Astrocyte of the spinal cord (primary cell): ENCODE measurements around the gene GOPC.
"Not testable (repeated sequence)": the region's sequence is repeated elsewhere in the genome, so short reads cannot be mapped to it uniquely, and the experiment has no call there.

ENCODE experiments used
- DNase-seq: peaks from one replicate; pipeline ENCODE4 v3.0.0; 2011; ENCODE audit warnings: low read depth, low spot score
- H3K4me3 ChIP-seq: 2 replicates; pipeline ENCODE4 v1.5.1; 2011; ENCODE audit warnings: low read depth, mild to moderate bottlenecking, low read length, moderate library complexity
- in situ Hi-C: cut with HindIII; loops from 2 replicates; pipeline ENCODE4 v1.10.0; 2017; ENCODE audit warnings: low sequenced_read_pairs
- TF ChIP-seq, protein P1 (sequence below): IDR thresholded peaks from 2 replicates; pipeline ENCODE4 v1.5.1; 2012; ENCODE audit warnings: low read depth, mild to moderate bottlenecking, low read length, inconsistent platforms

Gene GOPC

DNA sequence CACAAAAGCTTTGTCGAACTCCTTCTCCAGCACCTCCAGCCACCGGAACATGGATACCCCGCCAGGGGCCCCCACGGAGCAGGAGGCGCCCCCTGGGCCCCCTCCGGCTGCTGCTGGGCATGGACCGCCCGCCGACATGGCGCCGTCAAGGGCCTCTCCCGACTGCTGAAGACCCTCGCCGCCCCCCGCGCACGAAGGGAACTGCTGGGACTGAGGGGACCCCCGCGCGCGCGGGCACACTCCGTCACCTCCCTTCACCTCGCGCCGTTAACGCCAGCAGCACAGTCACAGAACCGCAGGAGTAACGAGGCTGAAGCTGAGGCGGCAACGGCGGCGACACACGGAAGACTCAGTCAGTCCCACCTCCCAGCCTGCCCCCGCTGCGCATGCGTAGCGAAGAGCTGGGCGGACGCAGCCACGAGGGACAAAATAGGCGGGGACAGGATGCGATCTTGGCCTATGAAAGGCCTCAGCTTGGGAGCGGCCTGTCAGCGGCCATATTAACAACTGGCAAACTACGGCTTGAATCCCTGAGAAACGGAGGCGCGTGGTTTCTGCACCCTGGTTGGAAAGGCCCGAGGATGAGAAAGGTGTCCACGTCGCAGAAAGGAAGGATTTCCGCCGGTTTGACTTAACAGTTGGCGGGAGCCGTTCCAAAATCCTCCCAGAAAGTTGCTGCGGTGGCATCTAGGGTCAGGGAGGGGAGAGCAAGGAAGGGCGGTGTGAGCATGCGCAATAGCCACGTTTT, at the start of gene GOPC:
GOPC (minus strand) TSS at position 361 of the 748 bp plus-strand sequence; CDS start at position 138, 223 bp downstream.
- peak within 1 kb of the TSS; percentile 96 for H3K4me3 ChIP-seq
- peak; percentile 99 for DNase-seq
- in situ Hi-C loops: no loop called here
- TF ChIP-seq, protein P1, sequence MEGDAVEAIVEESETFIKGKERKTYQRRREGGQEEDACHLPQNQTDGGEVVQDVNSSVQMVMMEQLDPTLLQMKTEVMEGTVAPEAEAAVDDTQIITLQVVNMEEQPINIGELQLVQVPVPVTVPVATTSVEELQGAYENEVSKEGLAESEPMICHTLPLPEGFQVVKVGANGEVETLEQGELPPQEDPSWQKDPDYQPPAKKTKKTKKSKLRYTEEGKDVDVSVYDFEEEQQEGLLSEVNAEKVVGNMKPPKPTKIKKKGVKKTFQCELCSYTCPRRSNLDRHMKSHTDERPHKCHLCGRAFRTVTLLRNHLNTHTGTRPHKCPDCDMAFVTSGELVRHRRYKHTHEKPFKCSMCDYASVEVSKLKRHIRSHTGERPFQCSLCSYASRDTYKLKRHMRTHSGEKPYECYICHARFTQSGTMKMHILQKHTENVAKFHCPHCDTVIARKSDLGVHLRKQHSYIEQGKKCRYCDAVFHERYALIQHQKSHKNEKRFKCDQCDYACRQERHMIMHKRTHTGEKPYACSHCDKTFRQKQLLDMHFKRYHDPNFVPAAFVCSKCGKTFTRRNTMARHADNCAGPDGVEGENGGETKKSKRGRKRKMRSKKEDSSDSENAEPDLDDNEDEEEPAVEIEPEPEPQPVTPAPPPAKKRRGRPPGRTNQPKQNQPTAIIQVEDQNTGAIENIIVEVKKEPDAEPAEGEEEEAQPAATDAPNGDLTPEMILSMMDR: peak; percentile 1

DNA sequence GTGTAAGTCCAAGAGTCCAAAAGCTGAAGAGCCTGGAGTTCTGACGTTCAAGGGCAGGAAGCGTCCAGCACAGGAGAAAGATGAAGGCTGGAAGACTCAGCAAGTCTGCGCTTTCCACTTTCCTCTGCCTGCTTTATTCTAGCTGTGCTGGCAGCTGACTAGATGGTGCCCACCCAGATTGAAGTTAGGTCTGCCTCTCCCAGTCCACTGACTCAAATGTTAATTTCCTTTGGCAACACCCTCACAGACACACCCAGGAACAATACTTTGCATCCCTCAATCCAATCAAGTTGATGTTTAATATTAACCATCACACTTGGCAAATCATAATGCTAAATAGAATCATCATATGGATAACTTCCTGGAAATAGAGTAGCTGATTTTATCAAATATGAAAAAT, 49.7 kb upstream of the GOPC start:
- in situ Hi-C loops: not testable (repeated sequence)

DNA sequence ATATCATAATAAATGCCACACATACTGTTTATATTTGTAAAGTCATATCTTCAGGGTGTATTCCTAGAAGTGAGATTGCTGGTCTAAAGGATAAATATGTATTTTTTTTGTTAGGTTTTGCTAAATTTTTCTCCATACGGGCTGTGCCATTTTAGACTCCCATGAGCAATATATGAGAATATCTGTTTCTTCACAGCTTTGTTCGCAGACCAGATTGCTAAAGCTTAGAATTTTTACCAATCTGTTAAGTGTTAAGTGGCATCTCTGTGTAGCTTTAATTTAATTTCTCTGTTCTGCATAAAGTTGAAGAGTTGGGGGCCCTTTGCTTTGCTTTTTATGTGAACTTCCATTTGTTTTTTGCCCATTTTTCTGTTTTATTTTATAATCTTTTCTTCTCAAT, 40.7 kb upstream of the GOPC start:
- in situ Hi-C loops: no loop called here
- no peak for DNase-seq
- TF ChIP-seq, protein P1: no peak
- H3K4me3 ChIP-seq: no peak overlapping the region

More for the DNA sequence above, 49.7 kb upstream of the GOPC start:
- DNase-seq, H3K4me3 ChIP-seq: not testable (repeated sequence)

DNA sequence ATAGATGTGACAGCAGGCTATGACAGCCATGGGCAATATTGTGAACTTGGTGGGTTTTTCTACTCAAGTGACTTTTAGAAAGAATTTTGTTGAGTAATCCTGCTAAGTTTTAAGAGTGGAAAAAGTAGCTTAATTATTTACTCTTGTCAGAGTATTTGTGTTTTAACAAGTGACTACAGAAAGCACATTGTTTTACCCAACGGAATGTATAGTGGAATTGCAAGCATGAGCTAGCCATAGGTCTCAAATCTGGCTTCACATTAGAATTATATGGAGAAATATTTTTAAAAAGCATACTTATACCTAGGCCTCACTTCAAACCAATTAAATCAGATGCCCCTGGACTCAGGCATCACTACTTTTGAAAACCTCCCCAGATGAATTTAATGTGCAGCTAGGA, 35.5 kb upstream of the GOPC start:
- TF ChIP-seq, protein P1: no peak
- no peak for DNase-seq
- no peak overlapping the region for H3K4me3 ChIP-seq
- in situ Hi-C loops: no loop called here

DNA sequence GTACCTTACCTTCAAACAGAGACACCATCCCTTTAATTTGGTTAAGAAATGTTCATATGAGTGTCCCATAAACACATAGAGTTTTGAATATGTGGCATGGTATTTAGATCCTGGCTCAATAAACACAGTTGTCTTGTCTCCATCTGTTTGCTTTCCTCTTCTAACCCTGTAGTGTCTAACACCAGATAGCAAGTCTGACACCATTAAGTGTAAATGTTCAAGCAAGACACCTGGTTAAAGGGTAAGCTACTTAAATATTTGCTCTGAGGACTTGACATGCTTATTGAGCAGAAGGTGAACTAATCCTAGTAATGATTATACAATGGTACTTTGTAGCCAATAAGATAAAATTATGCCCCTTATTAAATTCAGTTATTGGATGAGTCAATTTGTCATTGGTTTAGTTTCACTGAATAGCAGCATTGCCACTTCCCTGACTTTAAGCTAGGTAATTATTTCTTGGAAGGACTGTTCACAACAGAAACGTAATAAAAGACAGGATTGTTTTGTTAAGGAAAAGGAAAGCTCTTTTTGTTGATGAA, 26.9 kb upstream of the GOPC start:
- no peak for DNase-seq
- H3K4me3 ChIP-seq: no peak overlapping the region
- in situ Hi-C loops: no loop called here
- TF ChIP-seq, protein P1: no peak

DNA sequence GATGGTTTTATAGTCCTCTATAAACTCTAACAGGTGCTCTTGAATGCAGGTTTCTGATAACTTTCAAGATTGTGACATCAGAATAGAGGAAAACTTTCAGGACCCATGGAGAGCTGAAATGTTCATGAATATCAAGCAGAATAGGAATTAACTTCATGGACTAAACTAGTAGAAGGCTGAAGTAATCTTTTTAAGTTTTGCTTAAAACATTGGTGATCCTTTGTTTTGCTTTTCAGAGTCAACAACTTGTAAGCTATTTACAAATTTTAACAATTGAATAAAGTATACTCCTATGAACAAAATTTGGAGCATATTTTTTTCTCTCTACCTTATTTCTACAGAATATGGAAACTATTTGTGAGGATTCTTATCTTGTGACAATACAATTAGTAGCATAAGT, 25.2 kb upstream of the GOPC start:
- in situ Hi-C loops: no loop called here
- no peak overlapping the region for H3K4me3 ChIP-seq
- TF ChIP-seq, protein P1: no peak
- no peak for DNase-seq

DNA sequence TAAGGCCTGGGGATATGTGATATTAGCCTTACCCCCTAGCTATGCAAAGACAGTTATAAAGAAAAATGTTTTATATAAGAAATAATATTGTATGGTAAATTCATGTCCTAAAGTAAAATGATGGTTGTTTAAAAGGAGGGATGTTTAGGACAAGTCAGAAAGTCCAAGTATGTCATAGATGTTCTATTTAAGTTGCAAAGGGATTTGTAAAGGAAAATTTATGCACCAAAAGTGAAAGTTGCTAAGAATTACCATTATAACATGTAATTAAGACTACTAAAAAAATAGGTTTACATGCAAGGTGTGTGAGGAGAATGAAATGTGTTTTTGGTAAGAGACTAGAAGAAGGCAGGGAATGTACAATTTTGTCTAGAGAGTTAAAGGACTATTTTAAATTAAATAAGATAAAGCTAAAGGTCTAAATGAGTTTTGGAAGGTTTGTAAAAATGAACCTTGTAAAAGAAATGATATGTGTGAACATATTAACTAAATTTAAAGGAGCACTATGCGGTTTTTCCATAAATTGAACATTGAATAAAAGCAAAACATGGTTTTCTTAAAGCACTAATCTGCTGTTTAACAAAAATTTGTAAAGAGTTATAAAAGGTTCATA, 22.7 kb upstream of the GOPC start:
- TF ChIP-seq, protein P1: no peak
- DNase-seq: no peak
- in situ Hi-C loops: no loop called here
- H3K4me3 ChIP-seq: no peak overlapping the region
